Left cardiac atrium (tissue), 4 donors: Measurements from ENCODE around the gene INTS4. TPM values are rescaled to one million over a fixed set of nuclear protein-coding genes. Genes with fewer than 3 reads are reported as not detected.
"Not testable (repeated sequence)": the region's sequence is repeated elsewhere in the genome, so short reads cannot be mapped to it uniquely, and the experiment has no call there.

Experiments used
- ATAC-seq, 2 donors: fragments of 200-7000 bp; cut with Tn5 transposase; one replicate each; pipeline ENCODE4 v1.9.1; 2020; ENCODE audit warnings: mild to moderate bottlenecking in 2 of 2, moderate library complexity in 2 of 2
- DNase-seq: peaks from one replicate; pipeline ENCODE4 v3.0.0-alpha.2; 2020
- intact Hi-C, 2 donors: fragments of 100-400 bp; cut with DNase I; formaldehyde crosslinking; loops; one replicate each; pipeline versions ENCODE4 v1.14.1 to v1.15.1; 2022 to 2023
- long read RNA-seq: library from polyadenylated mRNA; unstranded; transcript quantifications from one replicate; pipeline ENCODE4 v2.0.0, GENCODE V29; 2021
- total RNA-seq, 2 donors: library from RNA; stranded (reverse); fragmentation: NEBNext Ultra II Directional; extraction: Animal tissue kit (Norgen Biotek cat#: 25700); gene quantifications; one replicate each; pipeline ENCODE4 v1.2.1, GENCODE V29; 2021
- donor health status: DM: no; HTN: yes; CAD: no.
- donor health status: DM: no; HTN: yes; CAD: no; lungs with severe emphysema.
- donor health status: DM: yes; HTN: yes; CAD: no.
- donor health status: Dilated cardiomyopathy.

Gene INTS4, protein sequence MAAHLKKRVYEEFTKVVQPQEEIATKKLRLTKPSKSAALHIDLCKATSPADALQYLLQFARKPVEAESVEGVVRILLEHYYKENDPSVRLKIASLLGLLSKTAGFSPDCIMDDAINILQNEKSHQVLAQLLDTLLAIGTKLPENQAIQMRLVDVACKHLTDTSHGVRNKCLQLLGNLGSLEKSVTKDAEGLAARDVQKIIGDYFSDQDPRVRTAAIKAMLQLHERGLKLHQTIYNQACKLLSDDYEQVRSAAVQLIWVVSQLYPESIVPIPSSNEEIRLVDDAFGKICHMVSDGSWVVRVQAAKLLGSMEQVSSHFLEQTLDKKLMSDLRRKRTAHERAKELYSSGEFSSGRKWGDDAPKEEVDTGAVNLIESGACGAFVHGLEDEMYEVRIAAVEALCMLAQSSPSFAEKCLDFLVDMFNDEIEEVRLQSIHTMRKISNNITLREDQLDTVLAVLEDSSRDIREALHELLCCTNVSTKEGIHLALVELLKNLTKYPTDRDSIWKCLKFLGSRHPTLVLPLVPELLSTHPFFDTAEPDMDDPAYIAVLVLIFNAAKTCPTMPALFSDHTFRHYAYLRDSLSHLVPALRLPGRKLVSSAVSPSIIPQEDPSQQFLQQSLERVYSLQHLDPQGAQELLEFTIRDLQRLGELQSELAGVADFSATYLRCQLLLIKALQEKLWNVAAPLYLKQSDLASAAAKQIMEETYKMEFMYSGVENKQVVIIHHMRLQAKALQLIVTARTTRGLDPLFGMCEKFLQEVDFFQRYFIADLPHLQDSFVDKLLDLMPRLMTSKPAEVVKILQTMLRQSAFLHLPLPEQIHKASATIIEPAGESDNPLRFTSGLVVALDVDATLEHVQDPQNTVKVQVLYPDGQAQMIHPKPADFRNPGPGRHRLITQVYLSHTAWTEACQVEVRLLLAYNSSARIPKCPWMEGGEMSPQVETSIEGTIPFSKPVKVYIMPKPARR
- 10 to 100 TPM; 15.9 to 17.7 TPM for total RNA-seq
- long read RNA-seq, transcript INTS4-209 (23 exons, 3,156 nt): major isoform, 11 of 16 reads
- long read RNA-seq, partial matches to known transcripts: 2 of 16 reads
- long read RNA-seq, other reads (novel, unspliced or antisense): 3 of 16 reads

DNA sequence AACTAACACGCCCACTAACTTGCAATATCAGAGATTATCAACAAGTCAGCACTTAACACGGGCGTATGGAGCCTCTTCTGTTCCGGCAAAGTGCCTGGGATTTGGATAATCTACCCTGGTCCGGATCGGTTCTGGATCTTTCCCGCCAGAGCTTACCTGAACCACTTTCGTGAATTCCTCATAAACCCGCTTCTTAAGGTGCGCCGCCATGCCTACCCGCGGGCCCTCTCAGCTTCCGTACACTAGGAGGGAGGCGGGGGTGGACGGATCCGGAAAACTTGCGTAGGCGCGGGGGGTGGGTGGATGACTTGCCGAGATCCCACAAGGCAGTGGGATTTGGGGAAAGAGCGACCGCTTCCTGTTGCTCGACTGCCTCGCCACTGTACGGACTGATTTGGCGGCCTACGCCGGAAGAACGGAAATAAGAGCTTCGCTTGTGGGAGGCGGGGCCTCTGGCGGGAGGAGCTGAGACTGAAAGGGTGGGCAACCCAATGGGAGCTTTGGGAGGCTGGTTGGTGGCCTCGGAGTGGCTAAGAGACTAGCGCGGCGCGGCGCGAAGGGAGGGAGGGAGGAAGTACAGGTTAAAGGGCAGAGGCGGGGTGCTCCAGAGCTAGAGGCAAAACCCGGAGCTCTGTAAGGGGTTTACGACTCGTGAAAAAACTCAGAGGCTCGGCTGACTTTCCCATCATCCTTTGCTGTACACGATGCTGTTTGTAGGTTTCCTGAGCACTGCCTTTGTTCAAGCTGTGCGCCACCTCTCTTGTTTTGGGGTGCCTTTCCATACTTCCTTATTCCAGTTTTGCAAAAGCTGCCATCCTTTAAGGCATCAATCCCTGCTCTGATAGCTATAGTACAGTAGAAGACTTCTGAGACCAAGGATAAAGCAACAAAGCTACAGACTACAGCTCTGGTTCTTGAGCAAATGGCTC is at the start of gene INTS4:
TSS of gene INTS4 (minus strand) at position 235 of the 929 bp plus-strand sequence. CDS start at position 210, 25 bp downstream.
- intact Hi-C loops: loop anchor here in 1 of 2 donors (2.0 to 10.0 kb wide), 2 partner anchors 50 to 174 kb away; partner anchors contain the start of genes AAMDC and RSF1
- DNase-seq (peak; percentile 99), ATAC-seq (peak; percentile 99 to 100)

GRCh38 chr11:78041843-78042440 is 47.5 kb upstream of the INTS4 start:
- DNase-seq (no peak), ATAC-seq (no peak)
- intact Hi-C loops: loop anchor here in 1 of 2 donors (10.0 kb wide), 1 partner anchor 47 kb away; the partner anchor contains the start of gene INTS4

DNA sequence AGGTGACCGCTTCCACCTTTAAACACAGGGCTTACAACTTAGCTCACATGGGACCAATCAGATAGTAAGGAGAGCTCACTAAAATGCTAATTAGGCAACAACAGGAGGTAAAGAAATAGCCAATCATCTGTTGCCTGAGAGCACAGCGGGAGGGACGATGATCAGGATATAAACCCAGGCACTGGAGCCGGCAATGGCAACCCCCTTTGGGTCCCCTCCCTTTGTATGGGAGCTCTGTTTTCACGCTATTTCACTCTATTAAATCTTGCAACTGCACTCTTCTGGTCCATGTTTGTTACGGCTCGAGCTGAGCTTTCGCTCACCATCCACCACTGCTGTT is 46.9 kb upstream of the INTS4 start:
- not testable (repeated sequence) for DNase-seq, ATAC-seq
- intact Hi-C loops: loop anchor here in 1 of 2 donors (10.0 kb wide), 1 partner anchor 47 kb away; the partner anchor contains the start of gene INTS4

DNA sequence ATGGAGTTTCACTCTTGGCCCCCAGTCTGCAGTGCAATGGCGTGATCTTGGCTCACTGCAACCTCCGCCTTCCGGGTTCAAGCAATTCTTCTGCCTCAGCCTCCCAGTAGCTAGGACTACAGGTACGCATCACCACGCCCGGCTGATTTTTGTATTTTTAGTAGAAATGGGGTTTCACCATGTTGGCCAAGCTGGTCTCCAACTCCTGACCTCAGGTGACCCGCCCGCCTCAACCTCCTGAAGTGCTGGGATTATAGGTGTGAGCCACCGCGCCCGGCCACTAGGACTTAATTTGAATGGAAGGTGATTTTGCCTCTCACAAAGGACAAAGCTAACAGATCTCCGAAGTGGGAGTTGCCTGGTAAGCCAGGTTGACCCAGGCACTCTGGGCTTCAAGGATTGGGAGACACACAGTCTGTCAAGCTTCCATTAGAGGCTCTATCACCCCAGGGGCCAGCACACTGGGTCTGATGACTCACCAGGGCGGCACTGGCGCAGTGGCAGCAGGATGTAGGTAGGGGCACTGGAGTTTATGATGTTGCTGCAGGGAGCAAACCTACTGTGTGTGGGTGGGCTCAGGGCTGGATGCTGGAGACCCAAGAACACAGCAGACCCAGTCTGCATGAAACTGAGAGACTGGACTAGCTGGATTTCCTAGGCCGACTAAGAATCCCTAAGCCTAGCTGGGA is 46.4 kb upstream of the INTS4 start:
- intact Hi-C loops: loop anchor here in 1 of 2 donors (10.0 kb wide), 1 partner anchor 46 kb away; the partner anchor contains the start of gene INTS4

DNA sequence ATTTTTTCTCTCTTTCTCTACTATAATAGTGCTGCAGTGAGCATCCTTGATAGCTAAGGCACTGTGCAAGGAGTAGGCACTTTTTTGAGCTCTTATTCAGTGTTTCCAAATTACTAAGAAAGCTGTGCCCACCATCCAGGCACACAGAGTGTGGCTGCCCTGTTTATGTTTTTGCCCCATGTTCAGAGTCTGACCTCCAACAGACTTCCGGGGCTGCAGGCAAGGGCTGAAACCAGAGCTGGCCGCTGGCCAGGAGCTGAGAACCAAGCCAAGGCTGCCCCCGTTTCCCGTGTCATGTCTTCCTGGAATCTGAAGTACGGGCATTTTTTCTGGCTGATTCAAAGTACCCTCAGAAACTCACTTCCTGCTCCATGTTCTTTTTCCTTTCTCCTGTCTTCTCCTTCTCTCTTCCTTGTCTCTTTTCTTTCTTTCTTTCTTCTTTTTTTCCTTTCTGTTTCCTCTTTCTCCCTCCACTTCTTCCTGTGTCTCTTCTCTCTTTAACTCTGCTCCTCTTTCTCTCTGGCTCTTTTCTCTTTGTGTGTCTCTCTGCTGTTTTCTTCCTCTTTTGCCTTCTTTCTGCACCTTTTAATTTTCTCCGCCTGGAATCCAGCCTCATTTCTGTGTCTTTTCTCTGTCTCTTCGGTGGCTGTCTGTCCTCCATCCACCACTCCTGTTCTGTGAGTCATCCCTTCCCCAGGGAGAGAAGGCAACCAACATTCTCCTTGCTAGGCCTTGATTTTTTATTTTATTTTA is 45.6 kb upstream of the INTS4 start:
- ATAC-seq (peak; percentile 70 to 81), DNase-seq (peak; percentile 68)
- intact Hi-C loops: loop anchor here in 1 of 2 donors (10.0 kb wide), 1 partner anchor 45 kb away; the partner anchor contains the start of gene INTS4

More for the DNA sequence above, 46.4 kb upstream of the INTS4 start:
- ATAC-seq (no peak), DNase-seq (no peak)

DNA sequence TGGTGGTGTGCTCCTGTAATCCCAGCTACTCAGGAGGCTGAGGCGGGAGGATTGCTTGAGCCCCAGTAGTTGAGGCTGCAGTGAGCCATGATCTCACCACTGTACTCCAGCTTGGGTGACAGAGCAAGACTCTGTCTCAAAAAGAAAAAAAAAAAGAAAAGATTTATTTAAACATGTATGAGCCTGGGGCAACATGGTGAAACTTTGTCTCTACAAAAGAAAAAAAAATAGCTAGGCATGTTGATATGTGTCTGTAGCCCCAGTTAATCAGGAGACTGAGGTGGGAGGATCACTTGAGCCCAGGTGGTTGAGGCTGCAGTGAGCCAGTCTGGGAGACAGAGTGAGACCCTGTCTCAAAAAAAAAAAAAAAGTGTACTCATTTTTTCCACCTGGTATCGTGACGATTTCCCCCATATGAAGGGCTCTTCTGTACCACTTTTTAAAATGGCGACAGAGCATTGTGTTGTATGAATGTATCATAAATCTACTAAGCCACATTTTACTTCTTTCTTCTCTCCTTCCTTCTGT is 45.0 kb upstream of the INTS4 start:
- DNase-seq (no peak), ATAC-seq (no peak)
- intact Hi-C loops: no loop called here

GRCh38 chr11:78038697-78039313 is 44.3 kb upstream of the INTS4 start:
- ATAC-seq (no peak), DNase-seq (no peak)
- intact Hi-C loops: no loop called here

GRCh38 chr11:78037825-78038620 is 43.6 kb upstream of the INTS4 start:
- intact Hi-C loops: no loop called here
- DNase-seq: no peak
- no peak for ATAC-seq

DNA sequence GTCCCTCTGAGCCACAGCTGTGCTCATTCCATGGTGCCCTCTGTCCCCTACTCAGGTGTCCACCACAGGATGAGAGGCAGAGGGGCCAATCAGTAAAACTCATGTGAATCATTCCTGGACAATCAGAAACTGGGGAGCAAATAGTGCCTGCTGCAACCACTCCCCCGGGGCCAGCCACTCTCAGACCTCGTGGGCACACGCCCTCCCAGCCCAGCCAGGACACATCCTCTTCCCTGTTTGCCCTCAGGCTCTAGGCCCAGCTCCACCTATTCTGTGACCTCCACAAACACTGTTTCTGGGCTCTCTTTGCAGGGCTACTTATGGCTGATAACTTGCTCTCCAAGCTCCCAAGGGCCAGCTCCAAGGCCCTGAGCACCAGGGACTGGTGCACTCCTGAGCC is 42.6 kb upstream of the INTS4 start:
- intact Hi-C loops: no loop called here
- peak; percentile 13 to 49 for ATAC-seq
- DNase-seq: no peak

GRCh38 chr11:78036313-78036712 is 41.8 kb upstream of the INTS4 start:
- ATAC-seq (no peak), DNase-seq (no peak)
- intact Hi-C loops: no loop called here

- intact Hi-C loops: no loop called here
- no peak for DNase-seq
- ATAC-seq: no peak
These were observed 40.2 kb upstream of the INTS4 start for GRCh38 chr11:78034623-78035022.

GRCh38 chr11:78033040-78033439 is 38.6 kb upstream of the INTS4 start:
- ATAC-seq (no peak), DNase-seq (no peak)
- intact Hi-C loops: no loop called here

- DNase-seq: no peak
- ATAC-seq: peak in 1 of 2 donors; percentile 45
- intact Hi-C loops: no loop called here
These were observed 37.6 kb upstream of the INTS4 start for GRCh38 chr11:78032090-78032489.

GRCh38 chr11:78031629-78032028 is 37.2 kb upstream of the INTS4 start:
- DNase-seq: no peak
- ATAC-seq: no peak
- intact Hi-C loops: no loop called here
